ENCODE data around the gene GDPD3. TPM values are rescaled to one million over a fixed set of nuclear protein-coding genes. Genes with fewer than 3 reads are reported as not detected.

The GDPD3 gene
- total and polyA plus RNA-seq, 2 of the 13 experiments (the other 11 are each of a cell fraction or from before 2014, with no cell fraction given) = 18.7 to 20.6 TPM

DNA sequence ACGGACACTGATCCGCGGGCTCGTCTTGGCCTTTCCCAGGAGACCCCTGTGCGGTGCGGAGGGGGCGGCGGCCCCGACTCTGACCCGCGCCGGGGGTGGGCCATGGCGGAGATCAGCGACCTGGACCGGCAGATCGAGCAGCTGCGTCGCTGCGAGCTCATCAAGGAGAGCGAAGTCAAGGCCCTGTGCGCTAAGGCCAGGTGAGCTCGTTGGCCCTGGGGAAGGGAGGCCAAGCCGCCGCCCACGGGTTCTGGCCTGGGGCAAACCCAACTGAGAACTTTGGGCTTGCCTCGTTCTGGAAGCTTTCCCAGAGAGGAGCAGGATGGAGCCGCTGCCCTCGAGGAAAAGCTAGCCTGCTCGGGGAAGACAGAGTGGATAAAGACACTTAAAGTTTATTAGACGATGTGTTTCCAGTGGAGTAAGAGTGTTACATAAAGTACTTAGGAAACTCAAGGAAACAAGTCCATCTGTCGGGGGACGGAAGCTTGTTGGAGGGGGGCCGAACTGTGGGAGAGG lies 37.0 kb downstream of the GDPD3 start (continued):
- TF ChIP-seq, protein P1, sequence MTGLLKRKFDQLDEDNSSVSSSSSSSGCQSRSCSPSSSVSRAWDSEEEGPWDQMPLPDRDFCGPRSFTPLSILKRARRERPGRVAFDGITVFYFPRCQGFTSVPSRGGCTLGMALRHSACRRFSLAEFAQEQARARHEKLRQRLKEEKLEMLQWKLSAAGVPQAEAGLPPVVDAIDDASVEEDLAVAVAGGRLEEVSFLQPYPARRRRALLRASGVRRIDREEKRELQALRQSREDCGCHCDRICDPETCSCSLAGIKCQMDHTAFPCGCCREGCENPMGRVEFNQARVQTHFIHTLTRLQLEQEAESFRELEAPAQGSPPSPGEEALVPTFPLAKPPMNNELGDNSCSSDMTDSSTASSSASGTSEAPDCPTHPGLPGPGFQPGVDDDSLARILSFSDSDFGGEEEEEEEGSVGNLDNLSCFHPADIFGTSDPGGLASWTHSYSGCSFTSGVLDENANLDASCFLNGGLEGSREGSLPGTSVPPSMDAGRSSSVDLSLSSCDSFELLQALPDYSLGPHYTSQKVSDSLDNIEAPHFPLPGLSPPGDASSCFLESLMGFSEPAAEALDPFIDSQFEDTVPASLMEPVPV (CRISPR knock-in tag; IDR thresholded peaks at IDR 0.05) = no peak
- TF ChIP-seq, protein P2, sequence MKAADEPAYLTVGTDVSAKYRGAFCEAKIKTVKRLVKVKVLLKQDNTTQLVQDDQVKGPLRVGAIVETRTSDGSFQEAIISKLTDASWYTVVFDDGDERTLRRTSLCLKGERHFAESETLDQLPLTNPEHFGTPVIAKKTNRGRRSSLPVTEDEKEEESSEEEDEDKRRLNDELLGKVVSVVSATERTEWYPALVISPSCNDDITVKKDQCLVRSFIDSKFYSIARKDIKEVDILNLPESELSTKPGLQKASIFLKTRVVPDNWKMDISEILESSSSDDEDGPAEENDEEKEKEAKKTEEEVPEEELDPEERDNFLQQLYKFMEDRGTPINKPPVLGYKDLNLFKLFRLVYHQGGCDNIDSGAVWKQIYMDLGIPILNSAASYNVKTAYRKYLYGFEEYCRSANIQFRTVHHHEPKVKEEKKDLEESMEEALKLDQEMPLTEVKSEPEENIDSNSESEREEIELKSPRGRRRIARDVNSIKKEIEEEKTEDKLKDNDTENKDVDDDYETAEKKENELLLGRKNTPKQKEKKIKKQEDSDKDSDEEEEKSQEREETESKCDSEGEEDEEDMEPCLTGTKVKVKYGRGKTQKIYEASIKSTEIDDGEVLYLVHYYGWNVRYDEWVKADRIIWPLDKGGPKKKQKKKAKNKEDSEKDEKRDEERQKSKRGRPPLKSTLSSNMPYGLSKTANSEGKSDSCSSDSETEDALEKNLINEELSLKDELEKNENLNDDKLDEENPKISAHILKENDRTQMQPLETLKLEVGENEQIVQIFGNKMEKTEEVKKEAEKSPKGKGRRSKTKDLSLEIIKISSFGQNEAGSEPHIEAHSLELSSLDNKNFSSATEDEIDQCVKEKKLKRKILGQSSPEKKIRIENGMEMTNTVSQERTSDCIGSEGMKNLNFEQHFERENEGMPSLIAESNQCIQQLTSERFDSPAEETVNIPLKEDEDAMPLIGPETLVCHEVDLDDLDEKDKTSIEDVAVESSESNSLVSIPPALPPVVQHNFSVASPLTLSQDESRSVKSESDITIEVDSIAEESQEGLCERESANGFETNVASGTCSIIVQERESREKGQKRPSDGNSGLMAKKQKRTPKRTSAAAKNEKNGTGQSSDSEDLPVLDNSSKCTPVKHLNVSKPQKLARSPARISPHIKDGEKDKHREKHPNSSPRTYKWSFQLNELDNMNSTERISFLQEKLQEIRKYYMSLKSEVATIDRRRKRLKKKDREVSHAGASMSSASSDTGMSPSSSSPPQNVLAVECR (CRISPR knock-in tag; IDR thresholded peaks at IDR 0.05; ENCODE audit: borderline replicate concordance) = peak; percentile 10; the same call in 1 of the 2 replicates
- TF ChIP-seq, protein P3, sequence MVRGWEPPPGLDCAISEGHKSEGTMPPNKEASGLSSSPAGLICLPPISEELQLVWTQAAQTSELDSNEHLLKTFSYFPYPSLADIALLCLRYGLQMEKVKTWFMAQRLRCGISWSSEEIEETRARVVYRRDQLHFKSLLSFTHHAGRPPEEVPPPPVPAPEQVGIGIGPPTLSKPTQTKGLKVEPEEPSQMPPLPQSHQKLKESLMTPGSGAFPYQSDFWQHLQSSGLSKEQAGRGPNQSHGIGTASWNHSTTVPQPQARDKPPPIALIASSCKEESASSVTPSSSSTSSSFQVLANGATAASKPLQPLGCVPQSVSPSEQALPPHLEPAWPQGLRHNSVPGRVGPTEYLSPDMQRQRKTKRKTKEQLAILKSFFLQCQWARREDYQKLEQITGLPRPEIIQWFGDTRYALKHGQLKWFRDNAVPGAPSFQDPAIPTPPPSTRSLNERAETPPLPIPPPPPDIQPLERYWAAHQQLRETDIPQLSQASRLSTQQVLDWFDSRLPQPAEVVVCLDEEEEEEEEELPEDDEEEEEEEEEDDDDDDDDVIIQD (CRISPR knock-in tag; IDR thresholded peaks at IDR 0.05; ENCODE audit: low read depth) = no peak
- no peak for TF ChIP-seq ZFYVE20 (CRISPR knock-in tag; IDR thresholded peaks at IDR 0.05; ENCODE audit: borderline replicate concordance, low read depth)
- TF ChIP-seq, protein P4, sequence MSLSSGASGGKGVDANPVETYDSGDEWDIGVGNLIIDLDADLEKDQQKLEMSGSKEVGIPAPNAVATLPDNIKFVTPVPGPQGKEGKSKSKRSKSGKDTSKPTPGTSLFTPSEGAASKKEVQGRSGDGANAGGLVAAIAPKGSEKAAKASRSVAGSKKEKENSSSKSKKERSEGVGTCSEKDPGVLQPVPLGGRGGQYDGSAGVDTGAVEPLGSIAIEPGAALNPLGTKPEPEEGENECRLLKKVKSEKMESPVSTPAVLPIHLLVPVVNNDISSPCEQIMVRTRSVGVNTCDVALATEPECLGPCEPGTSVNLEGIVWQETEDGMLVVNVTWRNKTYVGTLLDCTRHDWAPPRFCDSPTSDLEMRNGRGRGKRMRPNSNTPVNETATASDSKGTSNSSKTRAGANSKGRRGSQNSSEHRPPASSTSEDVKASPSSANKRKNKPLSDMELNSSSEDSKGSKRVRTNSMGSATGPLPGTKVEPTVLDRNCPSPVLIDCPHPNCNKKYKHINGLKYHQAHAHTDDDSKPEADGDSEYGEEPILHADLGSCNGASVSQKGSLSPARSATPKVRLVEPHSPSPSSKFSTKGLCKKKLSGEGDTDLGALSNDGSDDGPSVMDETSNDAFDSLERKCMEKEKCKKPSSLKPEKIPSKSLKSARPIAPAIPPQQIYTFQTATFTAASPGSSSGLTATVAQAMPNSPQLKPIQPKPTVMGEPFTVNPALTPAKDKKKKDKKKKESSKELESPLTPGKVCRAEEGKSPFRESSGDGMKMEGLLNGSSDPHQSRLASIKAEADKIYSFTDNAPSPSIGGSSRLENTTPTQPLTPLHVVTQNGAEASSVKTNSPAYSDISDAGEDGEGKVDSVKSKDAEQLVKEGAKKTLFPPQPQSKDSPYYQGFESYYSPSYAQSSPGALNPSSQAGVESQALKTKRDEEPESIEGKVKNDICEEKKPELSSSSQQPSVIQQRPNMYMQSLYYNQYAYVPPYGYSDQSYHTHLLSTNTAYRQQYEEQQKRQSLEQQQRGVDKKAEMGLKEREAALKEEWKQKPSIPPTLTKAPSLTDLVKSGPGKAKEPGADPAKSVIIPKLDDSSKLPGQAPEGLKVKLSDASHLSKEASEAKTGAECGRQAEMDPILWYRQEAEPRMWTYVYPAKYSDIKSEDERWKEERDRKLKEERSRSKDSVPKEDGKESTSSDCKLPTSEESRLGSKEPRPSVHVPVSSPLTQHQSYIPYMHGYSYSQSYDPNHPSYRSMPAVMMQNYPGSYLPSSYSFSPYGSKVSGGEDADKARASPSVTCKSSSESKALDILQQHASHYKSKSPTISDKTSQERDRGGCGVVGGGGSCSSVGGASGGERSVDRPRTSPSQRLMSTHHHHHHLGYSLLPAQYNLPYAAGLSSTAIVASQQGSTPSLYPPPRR (CRISPR knock-in tag; IDR thresholded peaks at IDR 0.05; ENCODE audit: borderline replicate concordance) = no peak; the same call in 1 of the 2 replicates
- TF ChIP-seq NFE2 (CRISPR knock-in tag; IDR thresholded peaks at IDR 0.05) = peak; percentile 41; the same call in 1 of the 2 replicates
- TF ChIP-seq BRCA1 (CRISPR knock-in tag; IDR thresholded peaks at IDR 0.05) = no peak
- TF ChIP-seq TGIF2 (CRISPR knock-in tag; IDR thresholded peaks at IDR 0.05) = no peak
- no peak for TF ChIP-seq GATAD1 (CRISPR knock-in tag; IDR thresholded peaks at IDR 0.05)
- TF ChIP-seq, protein P5, sequence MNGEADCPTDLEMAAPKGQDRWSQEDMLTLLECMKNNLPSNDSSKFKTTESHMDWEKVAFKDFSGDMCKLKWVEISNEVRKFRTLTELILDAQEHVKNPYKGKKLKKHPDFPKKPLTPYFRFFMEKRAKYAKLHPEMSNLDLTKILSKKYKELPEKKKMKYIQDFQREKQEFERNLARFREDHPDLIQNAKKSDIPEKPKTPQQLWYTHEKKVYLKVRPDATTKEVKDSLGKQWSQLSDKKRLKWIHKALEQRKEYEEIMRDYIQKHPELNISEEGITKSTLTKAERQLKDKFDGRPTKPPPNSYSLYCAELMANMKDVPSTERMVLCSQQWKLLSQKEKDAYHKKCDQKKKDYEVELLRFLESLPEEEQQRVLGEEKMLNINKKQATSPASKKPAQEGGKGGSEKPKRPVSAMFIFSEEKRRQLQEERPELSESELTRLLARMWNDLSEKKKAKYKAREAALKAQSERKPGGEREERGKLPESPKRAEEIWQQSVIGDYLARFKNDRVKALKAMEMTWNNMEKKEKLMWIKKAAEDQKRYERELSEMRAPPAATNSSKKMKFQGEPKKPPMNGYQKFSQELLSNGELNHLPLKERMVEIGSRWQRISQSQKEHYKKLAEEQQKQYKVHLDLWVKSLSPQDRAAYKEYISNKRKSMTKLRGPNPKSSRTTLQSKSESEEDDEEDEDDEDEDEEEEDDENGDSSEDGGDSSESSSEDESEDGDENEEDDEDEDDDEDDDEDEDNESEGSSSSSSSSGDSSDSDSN (CRISPR knock-in tag; IDR thresholded peaks at IDR 0.05) = peak; percentile 15; the same call in 1 of the 2 replicates
- no peak for TF ChIP-seq ZNF709 (CRISPR knock-in tag; IDR thresholded peaks at IDR 0.05)
- no peak for TF ChIP-seq CEBPG (CRISPR knock-in tag; IDR thresholded peaks at IDR 0.05)
- TF ChIP-seq SPEN (CRISPR knock-in tag; IDR thresholded peaks at IDR 0.05; ENCODE audit: low read depth) = peak; percentile 1; the same call in 1 of the 2 replicates
- TF ChIP-seq ZFP41 (CRISPR knock-in tag; IDR thresholded peaks at IDR 0.05; ENCODE audit: borderline replicate concordance) = no peak
- peak; percentile 12; the same call in 1 of the 2 replicates for TF ChIP-seq RBFOX2 (IDR thresholded peaks at IDR 0.05; ENCODE audit: low read depth, low read length)

Measured in HepG2 (cell line).